HEK293 (cell line): ENCODE results near the gene RPRD1B.
A peak's percentile ranks its signal among the peaks of the same experiment; 100 is the strongest.

ENCODE experiments used
- CTCF ChIA-PET: fragments of 350-600 bp; formaldehyde crosslinking; extraction: SDS; loops from one replicate; lab custom pipeline; 2021; ENCODE audit warnings: antibody characterized with exemption; lab: Yijun Ruan, JAX
- POLR2A ChIA-PET: fragments of 300-600 bp; formaldehyde crosslinking; extraction: SDS; loops from one replicate; lab custom pipeline; 2020; ENCODE audit warnings: antibody characterized with exemption, inconsistent platforms; lab: Yijun Ruan, JAX
- H3K27ac ChIP-seq: fragments of 200-500 bp; sonication (Bioruptor generic); 2 replicates; pipeline ENCODE4 v1.5.1; 2014; ENCODE audit warnings: low read depth, low read length, control low read depth, inconsistent platforms; ENCODE audit errors: extremely low read depth
- H3K36me3 ChIP-seq, 2 experiments: fragments of 200-500 bp in 1 of 2; sonication (Bioruptor generic) in 1 of 2; 1 replicate in 1 of 2; 2 replicates in 1 of 2; pipeline ENCODE4 v1.5.1; 2014 to 2017; ENCODE audit warnings: inconsistent platforms in 2 of 2, low read length in 2 of 2; ENCODE audit not compliant: control insufficient read depth in 2 of 2, insufficient read depth in 1 of 2
- H3K4me1 ChIP-seq: fragments of 200-500 bp; sonication (Bioruptor generic); 2 replicates; pipeline ENCODE4 v1.5.1; 2014; ENCODE audit warnings: mild to moderate bottlenecking, low read length, inconsistent platforms; ENCODE audit not compliant: control insufficient read depth, insufficient read depth
- H3K4me3 ChIP-seq: 2 replicates; pipeline ENCODE4 v1.5.1; 2011; ENCODE audit warnings: low read depth, mild to moderate bottlenecking, control low read depth, low read length, moderate library complexity
- H3K9me3 ChIP-seq: fragments of 200-500 bp; sonication (Bioruptor generic); 2 replicates; pipeline ENCODE4 v1.5.1; 2014; ENCODE audit warnings: low read depth, low read length, inconsistent platforms; ENCODE audit not compliant: control insufficient read depth, insufficient read depth
- EGR2 ChIP-seq: fragments of 450-650 bp; formaldehyde crosslinking; IDR thresholded peaks from 2 replicates; pipeline ENCODE4 v1.5.1; 2016; ENCODE audit warnings: low read depth, missing biosample characterization, missing genetic modification characterization
- KLF1 ChIP-seq: fragments of 450-650 bp; formaldehyde crosslinking; IDR thresholded peaks from 2 replicates; pipeline ENCODE4 v1.5.1; 2016; ENCODE audit warnings: missing biosample characterization, missing genetic modification characterization
- KLF10 ChIP-seq: fragments of 450-650 bp; IDR thresholded peaks from 2 replicates; pipeline ENCODE4 v1.5.1; 2018; ENCODE audit warnings: missing biosample characterization, mild to moderate bottlenecking, missing genetic modification characterization
- MYNN ChIP-seq: fragments of 450-650 bp; formaldehyde crosslinking; IDR thresholded peaks from 2 replicates; pipeline ENCODE4 v1.5.1; 2016; ENCODE audit warnings: missing biosample characterization, missing genetic modification characterization, borderline replicate concordance
- OSR2 ChIP-seq: fragments of 450-650 bp; formaldehyde crosslinking; IDR thresholded peaks from 2 replicates; pipeline ENCODE4 v1.5.1; 2016; ENCODE audit warnings: missing biosample characterization, missing genetic modification characterization
- PRDM10 ChIP-seq: fragments of 450-650 bp; formaldehyde crosslinking; IDR thresholded peaks from 2 replicates; pipeline ENCODE4 v1.5.1; 2016; ENCODE audit warnings: missing biosample characterization, missing genetic modification characterization
- SETDB1 ChIP-seq: IDR thresholded peaks from one replicate; pipeline ENCODE4 v1.6.1; 2017; ENCODE audit warnings: mild to moderate bottlenecking, low read length, moderate library complexity, mixed read lengths; ENCODE audit not compliant: insufficient read length
- ZEB2 ChIP-seq: fragments of 450-650 bp; formaldehyde crosslinking; IDR thresholded peaks from 2 replicates; pipeline ENCODE4 v1.5.1; 2016; ENCODE audit warnings: missing biosample characterization, missing genetic modification characterization
- ZFHX2 ChIP-seq: fragments of 450-650 bp; formaldehyde crosslinking; conservative IDR thresholded peaks from 2 replicates; pipeline ENCODE4 v1.5.1; 2016; ENCODE audit warnings: missing biosample characterization, missing genetic modification characterization
- ZNF169 ChIP-seq: fragments of 450-650 bp; formaldehyde crosslinking; IDR thresholded peaks from 2 replicates; pipeline ENCODE4 v1.5.1; 2016; ENCODE audit warnings: missing biosample characterization, missing genetic modification characterization
- ZNF366 ChIP-seq: fragments of 450-650 bp; formaldehyde crosslinking; conservative IDR thresholded peaks from 2 replicates; pipeline ENCODE4 v1.5.1; 2016; ENCODE audit warnings: missing biosample characterization, missing genetic modification characterization
- ZNF501 ChIP-seq: fragments of 450-650 bp; formaldehyde crosslinking; IDR thresholded peaks from 2 replicates; pipeline ENCODE4 v1.5.1; 2016; ENCODE audit warnings: missing biosample characterization, missing genetic modification characterization
- ZNF580 ChIP-seq: fragments of 450-650 bp; formaldehyde crosslinking; IDR thresholded peaks from 2 replicates; pipeline ENCODE4 v1.5.1; 2016; ENCODE audit warnings: missing biosample characterization, missing genetic modification characterization
- ZNF585B ChIP-seq: fragments of 450-650 bp; formaldehyde crosslinking; IDR thresholded peaks from 2 replicates; pipeline ENCODE4 v1.5.1; 2016; ENCODE audit warnings: missing biosample characterization, missing genetic modification characterization
- ZNF600 ChIP-seq: fragments of 450-650 bp; formaldehyde crosslinking; IDR thresholded peaks from 2 replicates; pipeline ENCODE4 v1.5.1; 2016; ENCODE audit warnings: missing biosample characterization, missing genetic modification characterization
- ZNF664 ChIP-seq: fragments of 450-650 bp; formaldehyde crosslinking; IDR thresholded peaks from 2 replicates; pipeline ENCODE4 v1.5.1; 2016; ENCODE audit warnings: missing biosample characterization, missing genetic modification characterization
- ZSCAN16 ChIP-seq: fragments of 450-650 bp; formaldehyde crosslinking; IDR thresholded peaks from 2 replicates; pipeline ENCODE4 v1.5.1; 2016; ENCODE audit warnings: missing biosample characterization, missing genetic modification characterization
- TF ChIP-seq, protein P1 (sequence below): fragments of 450-650 bp; formaldehyde crosslinking; IDR thresholded peaks from 2 replicates; pipeline ENCODE4 v1.5.1; 2016; ENCODE audit warnings: missing biosample characterization, missing genetic modification characterization, borderline replicate concordance
- TF ChIP-seq, protein P2 (sequence below): fragments of 450-650 bp; IDR thresholded peaks from 2 replicates; pipeline ENCODE4 v1.5.1; 2018; ENCODE audit warnings: missing biosample characterization, missing genetic modification characterization
- TF ChIP-seq, protein P3 (sequence below): fragments of 450-650 bp; formaldehyde crosslinking; conservative IDR thresholded peaks from 2 replicates; pipeline ENCODE4 v1.5.1; 2016; ENCODE audit warnings: low read depth, missing biosample characterization, missing genetic modification characterization

RPRD1B gene

GRCh38 chr20:38023181-38024001 lies 10.2 kb upstream of the RPRD1B start:
- Histone ChIP-seq H3K4me3 (no peak overlapping the region), H3K36me3 (peaks cover 6 to 18% of the 10 kb centered on the region in 2 experiments; a peak in 2 of 3 replicates), H3K4me1 (peaks cover 12% of the 10 kb centered on the region; the same call in 1 of the 2 replicates), H3K9me3 (no peaks in the 10 kb centered on the region), H3K27ac (no peak overlapping the region)
- ChIA-PET CTCF (interaction anchor here (0.6 to 1.2 kb wide), 3 partner anchors 13 to 449 kb away, joined by 3 read pairs; no protein-coding TSS in a partner anchor), POLR2A (no interaction called here)
- TF ChIP-seq ZNF664 (tag by site-specific recombination): peak; percentile 79
- TF ChIP-seq, protein P1, sequence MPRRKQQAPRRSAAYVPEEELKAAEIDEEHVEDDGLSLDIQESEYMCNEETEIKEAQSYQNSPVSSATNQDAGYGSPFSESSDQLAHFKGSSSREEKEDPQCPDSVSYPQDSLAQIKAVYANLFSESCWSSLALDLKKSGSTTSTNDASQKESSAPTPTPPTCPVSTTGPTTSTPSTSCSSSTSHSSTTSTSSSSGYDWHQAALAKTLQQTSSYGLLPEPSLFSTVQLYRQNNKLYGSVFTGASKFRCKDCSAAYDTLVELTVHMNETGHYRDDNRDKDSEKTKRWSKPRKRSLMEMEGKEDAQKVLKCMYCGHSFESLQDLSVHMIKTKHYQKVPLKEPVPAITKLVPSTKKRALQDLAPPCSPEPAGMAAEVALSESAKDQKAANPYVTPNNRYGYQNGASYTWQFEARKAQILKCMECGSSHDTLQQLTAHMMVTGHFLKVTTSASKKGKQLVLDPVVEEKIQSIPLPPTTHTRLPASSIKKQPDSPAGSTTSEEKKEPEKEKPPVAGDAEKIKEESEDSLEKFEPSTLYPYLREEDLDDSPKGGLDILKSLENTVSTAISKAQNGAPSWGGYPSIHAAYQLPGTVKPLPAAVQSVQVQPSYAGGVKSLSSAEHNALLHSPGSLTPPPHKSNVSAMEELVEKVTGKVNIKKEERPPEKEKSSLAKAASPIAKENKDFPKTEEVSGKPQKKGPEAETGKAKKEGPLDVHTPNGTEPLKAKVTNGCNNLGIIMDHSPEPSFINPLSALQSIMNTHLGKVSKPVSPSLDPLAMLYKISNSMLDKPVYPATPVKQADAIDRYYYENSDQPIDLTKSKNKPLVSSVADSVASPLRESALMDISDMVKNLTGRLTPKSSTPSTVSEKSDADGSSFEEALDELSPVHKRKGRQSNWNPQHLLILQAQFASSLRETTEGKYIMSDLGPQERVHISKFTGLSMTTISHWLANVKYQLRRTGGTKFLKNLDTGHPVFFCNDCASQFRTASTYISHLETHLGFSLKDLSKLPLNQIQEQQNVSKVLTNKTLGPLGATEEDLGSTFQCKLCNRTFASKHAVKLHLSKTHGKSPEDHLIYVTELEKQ (tag by site-specific recombination): no peak
- TF ChIP-seq SETDB1: no peak
- TF ChIP-seq ZNF600 (tag by site-specific recombination): peak; percentile 63; the same call in 1 of the 2 replicates
- TF ChIP-seq MYNN (tag by site-specific recombination): no peak
- TF ChIP-seq ZSCAN16 (tag by site-specific recombination): no peak
- TF ChIP-seq OSR2 (tag by site-specific recombination): peak; percentile 29; the same call in 1 of the 2 replicates
- TF ChIP-seq, protein P2, sequence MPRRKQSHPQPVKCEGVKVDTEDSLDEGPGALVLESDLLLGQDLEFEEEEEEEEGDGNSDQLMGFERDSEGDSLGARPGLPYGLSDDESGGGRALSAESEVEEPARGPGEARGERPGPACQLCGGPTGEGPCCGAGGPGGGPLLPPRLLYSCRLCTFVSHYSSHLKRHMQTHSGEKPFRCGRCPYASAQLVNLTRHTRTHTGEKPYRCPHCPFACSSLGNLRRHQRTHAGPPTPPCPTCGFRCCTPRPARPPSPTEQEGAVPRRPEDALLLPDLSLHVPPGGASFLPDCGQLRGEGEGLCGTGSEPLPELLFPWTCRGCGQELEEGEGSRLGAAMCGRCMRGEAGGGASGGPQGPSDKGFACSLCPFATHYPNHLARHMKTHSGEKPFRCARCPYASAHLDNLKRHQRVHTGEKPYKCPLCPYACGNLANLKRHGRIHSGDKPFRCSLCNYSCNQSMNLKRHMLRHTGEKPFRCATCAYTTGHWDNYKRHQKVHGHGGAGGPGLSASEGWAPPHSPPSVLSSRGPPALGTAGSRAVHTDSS (tag by site-specific recombination): no peak
- 0 out of 2 replicates have a peak, but pooled peaks have one; percentile 13 for TF ChIP-seq ZNF366
- TF ChIP-seq ZNF169: no peak
- TF ChIP-seq ZNF585B: no peak

DNA sequence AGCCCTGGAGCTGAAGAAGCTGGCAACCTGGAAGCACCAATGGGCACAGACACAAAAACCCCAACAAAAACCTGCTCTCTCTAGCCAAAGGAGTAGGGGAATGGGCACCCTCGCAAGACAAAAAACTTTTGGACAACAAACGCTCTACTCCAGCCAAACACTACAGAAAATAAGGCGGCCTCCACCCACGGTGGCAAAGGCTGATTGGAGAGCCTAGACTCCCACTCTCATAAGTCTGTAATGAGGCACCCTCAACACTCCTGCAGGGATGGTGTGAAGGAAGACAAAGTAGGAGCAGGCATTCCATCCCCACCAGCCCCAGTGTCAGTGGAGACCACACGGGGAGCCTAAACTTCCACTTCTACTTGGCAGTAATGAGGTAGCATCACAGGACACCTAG lies 9.1 kb upstream of the RPRD1B start:
- H3K4me3 ChIP-seq: no peak overlapping the region
- POLR2A ChIA-PET: no interaction called here
- H3K4me1 ChIP-seq: peaks cover 12% of the 10 kb centered on the region; the same call in 1 of the 2 replicates
- H3K9me3 ChIP-seq: no peaks in the 10 kb centered on the region
- peaks cover 0 to 13% of the 10 kb centered on the region in 2 experiments; a peak in 2 of 3 replicates for H3K36me3 ChIP-seq
- H3K27ac ChIP-seq: no peak overlapping the region
- TF ChIP-seq ZNF580 (no peak), KLF1 (tag by site-specific recombination) (no peak), KLF10 (tag by site-specific recombination) (no peak), ZFHX2 (tag by site-specific recombination) (peak; percentile 83), ZNF501 (tag by site-specific recombination) (no peak), ZSCAN16 (tag by site-specific recombination) (no peak), ZEB2 (tag by site-specific recombination) (no peak), EGR2 (tag by site-specific recombination) (peak; percentile 66), PRDM10 (tag by site-specific recombination) (no peak)
- TF ChIP-seq, protein P3, sequence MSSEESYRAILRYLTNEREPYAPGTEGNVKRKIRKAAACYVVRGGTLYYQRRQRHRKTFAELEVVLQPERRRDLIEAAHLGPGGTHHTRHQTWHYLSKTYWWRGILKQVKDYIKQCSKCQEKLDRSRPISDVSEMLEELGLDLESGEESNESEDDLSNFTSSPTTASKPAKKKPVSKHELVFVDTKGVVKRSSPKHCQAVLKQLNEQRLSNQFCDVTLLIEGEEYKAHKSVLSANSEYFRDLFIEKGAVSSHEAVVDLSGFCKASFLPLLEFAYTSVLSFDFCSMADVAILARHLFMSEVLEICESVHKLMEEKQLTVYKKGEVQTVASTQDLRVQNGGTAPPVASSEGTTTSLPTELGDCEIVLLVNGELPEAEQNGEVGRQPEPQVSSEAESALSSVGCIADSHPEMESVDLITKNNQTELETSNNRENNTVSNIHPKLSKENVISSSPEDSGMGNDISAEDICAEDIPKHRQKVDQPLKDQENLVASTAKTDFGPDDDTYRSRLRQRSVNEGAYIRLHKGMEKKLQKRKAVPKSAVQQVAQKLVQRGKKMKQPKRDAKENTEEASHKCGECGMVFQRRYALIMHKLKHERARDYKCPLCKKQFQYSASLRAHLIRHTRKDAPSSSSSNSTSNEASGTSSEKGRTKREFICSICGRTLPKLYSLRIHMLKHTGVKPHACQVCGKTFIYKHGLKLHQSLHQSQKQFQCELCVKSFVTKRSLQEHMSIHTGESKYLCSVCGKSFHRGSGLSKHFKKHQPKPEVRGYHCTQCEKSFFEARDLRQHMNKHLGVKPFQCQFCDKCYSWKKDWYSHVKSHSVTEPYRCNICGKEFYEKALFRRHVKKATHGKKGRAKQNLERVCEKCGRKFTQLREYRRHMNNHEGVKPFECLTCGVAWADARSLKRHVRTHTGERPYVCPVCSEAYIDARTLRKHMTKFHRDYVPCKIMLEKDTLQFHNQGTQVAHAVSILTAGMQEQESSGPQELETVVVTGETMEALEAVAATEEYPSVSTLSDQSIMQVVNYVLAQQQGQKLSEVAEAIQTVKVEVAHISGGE (tag by site-specific recombination): no peak
- CTCF ChIA-PET: no interaction called here
